ENCODE measurements around the gene ATG13.
"Not testable (repeated sequence)": the region's sequence is repeated elsewhere in the genome, so short reads cannot be mapped to it uniquely, and the experiment has no call there.

The ATG13 gene

DNA sequence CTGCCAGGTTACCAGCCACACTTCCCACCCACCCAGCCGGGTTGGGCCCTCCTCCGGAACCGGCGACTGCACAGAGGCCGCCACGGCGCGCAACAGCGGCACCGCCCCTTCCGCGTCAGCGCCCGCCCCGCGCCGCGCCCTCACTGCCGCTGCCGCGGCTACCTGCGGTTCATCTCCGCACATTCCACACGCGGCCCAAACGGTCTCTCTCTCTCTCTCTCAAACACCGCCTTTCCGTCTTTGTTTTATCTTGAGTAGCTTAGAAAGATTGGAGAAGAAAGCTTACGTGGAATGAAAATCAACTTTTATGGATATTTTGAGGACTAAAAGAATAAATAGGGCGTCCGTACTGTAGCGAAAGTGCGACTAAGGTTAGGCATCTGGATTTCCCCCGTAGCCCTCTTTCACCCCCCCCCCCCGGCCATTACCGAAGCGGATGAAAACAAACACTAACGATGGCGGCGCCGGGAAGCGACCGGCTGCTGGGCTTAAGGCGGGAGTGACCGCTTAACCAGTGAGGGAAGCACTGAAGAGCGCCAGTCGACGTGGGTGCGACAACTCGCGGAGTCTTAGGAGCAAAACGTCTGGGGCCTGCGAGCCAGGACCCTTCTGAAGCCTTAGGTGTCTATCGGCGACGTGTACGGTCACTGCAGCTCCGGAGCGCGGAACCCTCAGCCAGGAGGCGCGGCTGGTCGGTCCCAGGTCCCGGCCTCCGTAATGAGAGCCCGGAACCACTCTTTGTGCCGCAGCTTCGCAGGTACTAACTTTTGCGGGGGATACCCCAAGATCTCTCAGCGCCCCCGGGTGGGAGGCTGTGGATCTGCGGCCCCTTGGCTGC, at the start of gene ATG13, which contains the start of gene HARBI1:
Gene ATG13, plus strand, starts transcription at position 420 of the 838 bp plus-strand sequence. CDS start 26,739 bp downstream, outside the sequence.
Gene HARBI1, minus strand, starts transcription at position 94 of the 838 bp plus-strand sequence. CDS start 990 bp downstream, outside the sequence.
- peak; percentile 94 for DNase-seq (ENCODE audit: low spot score)

DNA sequence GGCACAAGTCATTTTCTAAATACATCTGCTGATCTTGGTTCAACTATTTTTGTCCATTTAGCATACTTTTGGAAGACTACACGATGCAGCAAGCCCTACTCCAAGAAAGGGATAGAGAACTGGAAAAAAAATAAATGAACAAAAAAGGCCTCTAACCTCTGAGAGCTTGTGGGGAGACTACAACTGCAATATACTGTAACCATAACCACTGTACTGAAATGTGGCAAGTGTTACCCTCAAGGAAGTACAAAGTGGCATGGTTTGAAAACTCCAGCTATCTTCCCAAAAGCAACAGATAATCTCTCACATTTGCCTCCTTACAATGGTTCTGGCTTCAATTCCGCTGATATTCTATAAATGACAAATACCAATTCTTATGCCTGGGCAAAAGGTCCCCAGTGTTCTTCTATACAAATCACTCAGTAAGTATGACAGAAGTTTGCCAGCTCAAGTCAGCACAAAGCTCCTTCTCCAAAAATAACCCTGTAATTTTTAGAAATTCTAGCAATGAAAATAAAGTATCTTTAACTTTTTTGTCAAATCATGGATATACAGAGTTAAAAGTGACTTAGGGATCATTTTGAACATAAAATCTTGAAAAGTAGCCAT, 46.5 kb upstream of the ATG13 start:
- no peak for DNase-seq (ENCODE audit: low spot score)

GRCh38 chr11:46574656-46575055, 42.7 kb upstream of the ATG13 start:
- no peak for DNase-seq (ENCODE audit: low spot score)

DNA sequence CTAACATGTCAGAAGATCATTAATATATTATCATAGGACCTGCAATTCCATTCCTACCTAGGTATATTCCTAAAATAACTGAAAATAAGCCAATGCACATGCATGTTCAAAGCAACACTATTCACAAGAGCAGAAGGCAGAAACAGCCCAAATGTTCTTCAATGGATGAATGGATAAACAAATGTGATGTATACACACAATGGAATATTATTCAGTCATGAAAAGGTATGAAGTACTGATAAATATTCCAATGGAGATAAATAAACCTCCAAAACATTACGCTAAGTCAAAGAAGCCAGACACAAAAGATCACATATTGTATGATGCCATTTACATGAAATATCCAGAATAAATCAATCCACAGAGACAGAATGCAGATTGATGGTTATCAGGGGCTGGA, 40.3 kb upstream of the ATG13 start:
- no peak for DNase-seq (ENCODE audit: low spot score)

DNA sequence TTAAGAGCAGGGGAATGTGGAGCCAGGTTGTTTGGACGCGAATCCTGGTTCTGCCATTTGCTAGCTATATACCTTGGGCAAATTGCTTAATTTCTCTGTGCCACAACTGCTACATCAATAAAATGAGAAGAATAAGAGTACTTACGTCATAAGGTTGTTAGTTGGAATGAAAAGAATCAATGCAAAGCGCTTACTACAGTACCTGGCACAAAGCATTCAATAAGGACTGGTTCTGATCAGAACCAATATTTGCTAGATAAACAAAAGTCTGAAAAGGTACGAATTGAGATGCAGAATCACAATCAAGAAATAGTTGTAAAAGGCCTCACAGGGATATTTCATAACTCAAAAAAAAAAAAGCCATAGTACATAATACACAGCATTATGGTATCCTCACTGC, 34.8 kb upstream of the ATG13 start:
- DNase-seq (ENCODE audit: low spot score) = no peak

DNA sequence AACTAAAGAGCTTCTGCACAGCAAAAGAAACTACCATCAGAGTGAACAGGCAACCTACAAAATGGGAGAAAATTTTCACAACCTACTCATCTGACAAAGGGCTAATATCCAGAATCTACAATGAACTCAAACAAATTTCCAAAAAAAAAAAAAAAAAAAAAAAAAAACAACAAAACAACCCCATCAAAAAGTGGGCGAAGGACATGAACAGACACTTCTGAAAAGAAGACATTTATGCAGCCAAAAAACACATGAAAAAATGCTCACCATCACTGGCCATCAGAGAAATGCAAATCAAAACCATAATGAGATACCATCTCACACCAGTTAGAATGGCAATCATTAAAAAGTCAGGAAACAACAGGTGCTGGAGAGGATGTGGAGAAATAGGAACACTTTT, 33.8 kb upstream of the ATG13 start:
- DNase-seq (ENCODE audit: low spot score) = not testable (repeated sequence)

- no peak for DNase-seq (ENCODE audit: low spot score)
These were observed 29.2 kb upstream of the ATG13 start for GRCh38 chr11:46588131-46588530.

DNA sequence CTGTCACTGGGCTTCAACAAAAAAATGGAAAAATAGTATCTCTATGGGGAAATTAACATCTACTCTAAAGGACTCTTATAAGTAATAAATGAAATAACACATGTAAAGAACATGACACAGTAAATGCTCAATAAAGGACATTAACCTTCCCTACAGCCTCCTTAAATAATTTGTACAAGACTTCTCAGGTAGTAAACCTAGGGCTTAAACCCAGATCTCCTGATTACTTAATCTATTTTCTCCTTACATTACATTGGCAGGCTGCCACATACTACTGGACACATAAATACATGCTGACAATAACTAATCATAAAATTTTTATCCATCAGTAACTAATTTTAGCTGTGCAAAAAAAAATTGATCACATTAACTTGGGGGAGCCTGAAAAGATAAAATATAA, 28.4 kb upstream of the ATG13 start:
- no peak for DNase-seq (ENCODE audit: low spot score)

- no peak for DNase-seq (ENCODE audit: low spot score)
These were observed 26.4 kb upstream of the ATG13 start for GRCh38 chr11:46590740-46591605.

DNA sequence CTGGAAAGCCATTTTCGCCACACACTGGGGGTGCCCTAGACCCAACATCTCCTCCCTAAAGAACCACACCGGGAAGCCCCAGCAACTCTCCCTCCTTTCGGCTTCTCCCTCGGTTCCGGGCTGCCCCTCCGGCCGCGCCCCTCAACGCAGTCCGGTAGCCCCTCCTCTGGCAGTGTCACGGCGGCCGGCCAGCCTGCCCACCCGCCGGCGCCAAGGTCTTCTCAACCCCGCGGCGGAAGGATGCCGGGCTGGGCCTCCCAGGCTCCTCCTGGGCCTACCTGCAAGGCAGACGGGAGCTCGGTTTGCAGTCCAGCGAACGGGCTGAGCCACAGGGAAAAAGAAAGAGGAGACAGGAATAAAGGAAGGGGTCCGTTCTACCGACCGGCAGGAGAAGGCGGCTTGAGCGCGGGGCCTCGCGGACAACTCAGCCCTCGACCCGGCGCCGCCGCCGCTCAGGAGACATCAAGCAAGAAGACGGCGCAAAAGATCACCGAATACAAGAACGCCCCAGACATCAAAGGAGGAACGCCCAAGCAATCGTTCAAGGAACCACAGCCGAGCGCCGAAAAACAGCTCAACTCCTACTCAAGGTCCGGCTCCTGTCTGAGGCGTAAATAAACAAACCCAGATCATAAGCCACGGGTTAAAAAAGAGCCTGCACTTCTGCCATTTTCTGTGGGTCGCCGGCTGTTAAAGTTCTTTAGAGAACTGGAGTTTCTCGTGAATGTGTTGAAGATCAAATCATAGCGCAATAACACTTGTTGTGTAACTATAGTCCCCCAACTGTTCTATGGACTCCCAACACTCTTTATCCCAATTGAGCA, 23.6 kb upstream of the ATG13 start, which contains the start of gene AMBRA1:
Gene AMBRA1, minus strand, starts transcription at position 474 of the 824 bp plus-strand sequence. CDS start 45,643 bp downstream, outside the sequence.
- peak; percentile 93 for DNase-seq (ENCODE audit: low spot score)

GRCh38 chr11:46594374-46594700, 23.0 kb upstream of the ATG13 start:
- DNase-seq (ENCODE audit: low spot score) = no peak

DNA sequence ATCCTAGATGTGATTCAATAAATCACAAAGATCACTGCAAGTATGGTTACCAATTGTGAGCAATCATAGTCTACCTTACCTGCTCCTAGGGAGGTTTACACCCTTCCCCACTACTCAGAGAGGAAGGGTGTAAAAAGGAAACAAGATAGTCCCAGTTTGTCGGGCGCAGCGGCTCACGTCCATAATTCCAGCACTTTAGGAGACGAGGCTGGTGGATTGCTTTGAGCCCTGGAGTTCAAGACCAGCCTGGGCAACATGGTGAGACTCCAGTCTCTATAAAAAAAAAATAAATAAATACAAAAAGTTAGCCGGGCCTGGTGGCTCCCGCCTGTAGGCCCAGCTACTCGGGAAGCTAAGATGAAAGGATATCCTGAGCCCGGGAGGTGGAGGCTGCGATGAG, 22.6 kb upstream of the ATG13 start:
- DNase-seq (ENCODE audit: low spot score) = no peak

DNA sequence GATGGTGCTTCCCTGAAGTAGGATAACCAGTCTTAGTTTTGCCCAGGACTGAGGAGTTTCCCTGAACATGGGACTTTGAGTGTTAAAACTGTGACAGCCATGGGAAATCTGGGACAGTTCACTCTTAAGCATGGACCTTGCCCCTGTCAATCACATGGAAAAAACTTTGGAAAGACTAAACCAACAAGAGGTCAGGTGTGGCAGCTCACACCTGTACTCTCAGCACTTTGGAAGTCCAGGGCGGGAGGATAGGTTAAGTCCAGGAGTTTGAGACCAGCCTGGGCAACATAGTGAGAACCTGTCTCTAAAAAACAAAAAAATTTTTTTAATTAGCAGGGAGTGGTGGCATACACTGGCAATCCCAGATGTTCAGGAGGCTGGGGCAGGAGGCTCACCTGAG, 20.2 kb upstream of the ATG13 start:
- DNase-seq (ENCODE audit: low spot score) = no peak

DNA sequence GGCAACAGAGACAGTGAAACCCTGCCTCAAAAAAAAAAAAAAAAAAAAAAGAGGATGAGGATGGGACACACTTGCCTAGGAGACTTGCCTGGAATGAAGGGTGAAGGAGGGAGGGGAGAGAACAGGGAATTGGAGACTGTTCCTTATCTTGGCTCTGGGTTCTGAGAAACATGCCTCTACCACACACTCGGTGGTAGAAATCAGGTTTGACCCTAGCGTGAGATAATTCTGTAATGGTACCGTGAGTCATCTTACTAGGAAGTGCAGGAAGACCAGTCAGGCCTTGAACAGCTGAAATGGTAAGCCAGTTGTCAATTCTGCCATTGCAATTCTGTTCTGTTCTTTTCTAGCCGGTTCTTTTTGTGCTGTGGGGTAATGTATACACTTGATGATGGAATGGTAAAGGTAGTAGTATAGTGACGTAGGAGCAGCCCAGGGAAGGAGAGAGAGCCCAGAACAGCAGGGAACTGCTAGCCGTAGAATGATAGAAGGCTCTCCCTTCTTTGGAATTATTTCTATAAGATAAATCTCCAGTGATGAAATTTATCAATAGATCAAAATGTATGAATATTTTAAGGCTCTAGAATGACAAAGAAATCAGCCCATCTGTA, 19.6 kb upstream of the ATG13 start:
- no peak for DNase-seq (ENCODE audit: low spot score)

- no peak for DNase-seq (ENCODE audit: low spot score)
These were observed 17.8 kb upstream of the ATG13 start for GRCh38 chr11:46599340-46600193.

GRCh38 chr11:46600194-46600960, 17.0 kb upstream of the ATG13 start:
- DNase-seq (ENCODE audit: low spot score) = no peak

- DNase-seq (ENCODE audit: low spot score) = no peak
These were observed 16.2 kb upstream of the ATG13 start for GRCh38 chr11:46601129-46601528.

- no peak for DNase-seq (ENCODE audit: low spot score)
These were observed 13.5 kb upstream of the ATG13 start for GRCh38 chr11:46603704-46604308.

DNA sequence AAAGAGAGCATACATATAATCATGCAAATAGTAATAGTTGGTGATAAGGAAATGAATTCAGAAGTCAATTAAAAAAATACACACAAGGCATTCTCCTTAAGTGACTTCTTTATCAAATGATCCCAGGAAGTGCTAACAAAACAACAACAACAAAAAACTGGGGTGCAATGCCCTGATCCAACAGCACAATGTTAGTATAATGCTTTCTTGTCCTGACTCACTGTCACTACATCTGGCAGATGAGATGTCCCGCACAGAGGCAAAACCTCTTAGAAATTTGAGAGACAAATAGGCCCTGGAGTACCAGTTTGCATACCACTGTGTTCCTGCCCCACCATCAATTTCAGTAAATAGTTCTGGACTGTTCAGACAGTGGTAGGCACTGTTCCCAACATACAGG, 12.6 kb upstream of the ATG13 start:
- DNase-seq (ENCODE audit: low spot score) = no peak
